Measurements from ENCODE around the gene MEIS3.
A peak's percentile ranks its signal among the peaks of the same experiment; 100 is the strongest.

DNA sequence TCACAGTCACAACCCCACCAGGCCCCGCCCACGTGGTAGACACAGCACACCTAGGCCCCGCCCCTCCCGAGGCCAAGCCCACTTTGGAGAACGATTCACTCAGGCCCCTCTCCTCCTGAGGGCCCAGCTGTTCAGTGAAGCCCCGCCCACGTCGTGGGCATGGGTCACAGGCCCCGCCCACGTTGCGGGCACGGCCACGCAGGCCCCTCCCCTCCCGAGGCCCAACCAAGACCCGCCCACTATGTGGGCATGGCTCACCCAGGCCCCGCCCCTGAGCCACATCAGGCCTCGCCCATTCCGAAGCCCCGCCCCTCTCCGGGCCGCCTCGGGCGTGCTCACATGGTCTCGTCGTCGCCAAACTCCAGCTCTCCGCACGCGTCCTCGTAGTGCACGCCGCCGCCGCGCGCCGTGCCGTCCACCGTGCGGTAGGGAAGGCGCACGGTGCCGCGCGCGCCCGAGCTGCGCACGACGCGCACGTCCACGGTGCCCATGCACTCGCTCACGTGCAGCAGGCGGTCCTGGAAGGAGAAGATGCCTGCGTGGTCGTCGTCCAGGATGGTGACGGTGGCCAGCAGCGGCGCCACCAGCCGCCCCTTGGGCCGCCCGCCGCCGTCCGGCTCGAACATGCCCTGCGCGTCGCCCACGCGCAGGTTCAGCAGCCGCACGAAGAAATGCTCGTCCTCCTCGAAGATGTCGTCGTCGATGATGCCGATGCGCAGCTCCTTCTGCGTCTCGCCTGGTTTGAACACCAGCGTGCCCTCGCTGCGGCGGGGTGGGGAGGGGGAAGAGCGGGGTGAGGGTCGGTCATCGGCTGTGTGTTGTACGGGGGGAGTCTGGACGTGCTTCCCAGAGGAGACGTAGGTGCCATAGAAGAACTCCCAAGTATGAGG, 28.4 kb upstream of the MEIS3 start:
- TF ChIP-seq, protein P1, sequence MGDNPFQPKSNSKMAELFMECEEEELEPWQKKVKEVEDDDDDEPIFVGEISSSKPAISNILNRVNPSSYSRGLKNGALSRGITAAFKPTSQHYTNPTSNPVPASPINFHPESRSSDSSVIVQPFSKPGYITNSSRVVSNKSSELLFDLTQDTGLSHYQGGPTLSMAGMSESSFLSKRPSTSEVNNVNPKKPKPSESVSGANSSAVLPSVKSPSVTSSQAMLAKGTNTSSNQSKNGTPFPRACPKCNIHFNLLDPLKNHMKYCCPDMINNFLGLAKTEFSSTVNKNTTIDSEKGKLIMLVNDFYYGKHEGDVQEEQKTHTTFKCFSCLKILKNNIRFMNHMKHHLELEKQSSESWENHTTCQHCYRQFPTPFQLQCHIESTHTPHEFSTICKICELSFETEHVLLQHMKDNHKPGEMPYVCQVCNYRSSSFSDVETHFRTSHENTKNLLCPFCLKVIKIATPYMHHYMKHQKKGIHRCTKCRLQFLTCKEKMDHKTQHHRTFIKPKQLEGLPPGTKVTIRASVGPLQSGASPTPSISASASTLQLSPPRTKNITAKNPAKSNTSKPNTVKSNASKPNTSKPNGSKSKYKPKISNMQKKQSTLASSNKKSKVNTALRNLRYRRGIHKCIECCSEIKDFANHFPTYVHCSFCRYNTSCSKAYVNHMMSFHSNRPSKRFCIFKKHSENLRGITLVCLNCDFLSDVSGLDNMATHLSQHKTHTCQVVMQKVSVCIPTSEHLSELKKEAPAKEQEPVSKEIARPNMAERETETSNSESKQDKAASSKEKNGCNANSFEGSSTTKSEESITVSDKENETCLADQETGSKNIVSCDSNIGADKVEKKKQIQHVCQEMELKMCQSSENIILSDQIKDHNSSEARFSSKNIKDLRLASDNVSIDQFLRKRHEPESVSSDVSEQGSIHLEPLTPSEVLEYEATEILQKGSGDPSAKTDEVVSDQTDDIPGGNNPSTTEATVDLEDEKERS (tag by site-specific recombination; IDR thresholded peaks at IDR 0.05): no peak
- TF ChIP-seq MZF1 (tag by site-specific recombination; IDR thresholded peaks at IDR 0.05; ENCODE audit: borderline replicate concordance) (no peak), ZNF146 (tag by site-specific recombination; IDR thresholded peaks at IDR 0.05) (no peak), ZBTB17 (tag by site-specific recombination; IDR thresholded peaks at IDR 0.05) (no peak), OSR2 (tag by site-specific recombination; IDR thresholded peaks at IDR 0.05) (no peak), ZNF843 (tag by site-specific recombination; IDR thresholded peaks at IDR 0.05) (no peak), KLF1 (tag by site-specific recombination; IDR thresholded peaks at IDR 0.05) (peak; percentile 67; the same call in 1 of the 2 replicates)
- TF ChIP-seq, protein P2, sequence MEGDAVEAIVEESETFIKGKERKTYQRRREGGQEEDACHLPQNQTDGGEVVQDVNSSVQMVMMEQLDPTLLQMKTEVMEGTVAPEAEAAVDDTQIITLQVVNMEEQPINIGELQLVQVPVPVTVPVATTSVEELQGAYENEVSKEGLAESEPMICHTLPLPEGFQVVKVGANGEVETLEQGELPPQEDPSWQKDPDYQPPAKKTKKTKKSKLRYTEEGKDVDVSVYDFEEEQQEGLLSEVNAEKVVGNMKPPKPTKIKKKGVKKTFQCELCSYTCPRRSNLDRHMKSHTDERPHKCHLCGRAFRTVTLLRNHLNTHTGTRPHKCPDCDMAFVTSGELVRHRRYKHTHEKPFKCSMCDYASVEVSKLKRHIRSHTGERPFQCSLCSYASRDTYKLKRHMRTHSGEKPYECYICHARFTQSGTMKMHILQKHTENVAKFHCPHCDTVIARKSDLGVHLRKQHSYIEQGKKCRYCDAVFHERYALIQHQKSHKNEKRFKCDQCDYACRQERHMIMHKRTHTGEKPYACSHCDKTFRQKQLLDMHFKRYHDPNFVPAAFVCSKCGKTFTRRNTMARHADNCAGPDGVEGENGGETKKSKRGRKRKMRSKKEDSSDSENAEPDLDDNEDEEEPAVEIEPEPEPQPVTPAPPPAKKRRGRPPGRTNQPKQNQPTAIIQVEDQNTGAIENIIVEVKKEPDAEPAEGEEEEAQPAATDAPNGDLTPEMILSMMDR (tag by site-specific recombination; IDR thresholded peaks at IDR 0.05): no peak

Data from HEK293 (cell line).